GM19463 (cell line): ENCODE measurements around the gene TIPRL.

ENCODE experiments used
- ATAC-seq: cut with Tn5 transposase; IDR thresholded peaks from one replicate; pipeline ENCODE4 v1.9.1; 2021; ENCODE audit warnings: mild to moderate bottlenecking, moderate library complexity; ENCODE audit not compliant: unreplicated experiment

The TIPRL gene

GRCh38 chr1:168245042-168245441 is 66.3 kb downstream of the TIPRL start:
- no peak for ATAC-seq

- ATAC-seq = no peak
Measured at GRCh38 chr1:168246506-168246905, 67.7 kb downstream of the TIPRL start.
